ENCODE results near the gene TUT7. TPM values are rescaled to one million over a fixed set of nuclear protein-coding genes. Genes with fewer than 3 reads are reported as not detected.

TUT7 gene
- total RNA-seq, 2 experiments from 2014 or later = 29.2 to 43.4 TPM

DNA sequence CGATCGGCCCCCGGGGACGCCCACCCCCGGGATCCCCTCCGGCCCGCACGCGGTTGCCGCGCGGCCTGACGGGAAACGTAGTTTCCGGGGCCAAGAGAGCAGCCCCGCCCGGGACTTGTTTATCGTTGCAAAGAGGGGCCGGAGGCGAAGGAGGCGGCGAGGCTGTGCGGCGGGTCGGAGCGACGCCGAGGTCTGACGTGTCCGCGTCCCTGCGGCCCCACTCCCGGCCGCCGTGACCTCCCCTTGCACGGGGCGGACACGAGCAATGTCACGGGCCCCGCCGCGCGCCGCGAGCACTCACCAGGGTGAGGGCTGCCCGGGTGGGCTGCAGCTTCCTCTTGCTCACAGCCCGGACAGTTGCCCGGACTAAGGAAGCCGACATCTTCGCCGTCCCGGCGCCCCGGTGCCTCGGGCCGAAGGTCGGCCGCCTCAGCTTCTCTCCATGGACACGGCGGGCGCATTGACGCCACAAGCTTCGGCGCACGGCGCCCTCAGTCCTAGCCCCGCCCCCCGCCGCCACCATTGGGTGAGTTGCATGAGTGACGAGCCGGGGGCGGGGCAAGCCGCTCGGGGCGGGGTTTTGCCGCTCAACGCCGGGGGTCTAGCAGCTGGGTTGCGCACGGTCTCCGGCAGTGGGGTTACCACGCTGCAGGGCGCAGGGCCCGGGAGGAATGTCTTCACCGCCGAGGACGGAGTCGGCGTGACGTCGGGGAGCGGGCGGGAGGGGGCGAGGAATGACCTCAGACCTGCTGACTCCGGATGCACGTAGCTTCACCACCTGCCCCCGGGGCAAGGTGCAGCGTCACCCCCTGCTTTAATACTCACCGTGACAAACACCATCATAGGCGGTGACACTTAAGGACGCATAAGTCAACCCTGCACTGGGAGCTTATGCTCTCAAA lies 71.9 kb downstream of the TUT7 start, which contains the start of gene ISCA1:
ISCA1 (minus strand) TSS at position 462 of the 902 bp plus-strand sequence; CDS start at position 382, 80 bp downstream.
- Histone ChIP-seq H3K4me2 (ENCODE audit: low read length) (peak within 1 kb of the TSS; percentile 91), H4K20me1 (ENCODE audit: insufficient read depth, low read length) (peaks cover 18% of the 10 kb centered on the region), H3K27ac (ENCODE audit: low read depth, low read length, poor library complexity, severe bottlenecking) (peak within 1 kb of the TSS; percentile 76), H3K4me1 (ENCODE audit: insufficient read depth, low read length, poor library complexity, severe bottlenecking) (peaks cover 33% of the 10 kb centered on the region), H3K36me3 (ENCODE audit: insufficient read depth, low read length) (peaks cover 20% of the 10 kb centered on the region), H2AFZ (ENCODE audit: low read length) (peak within 1 kb of the TSS; percentile 95), H3K4me3 (ENCODE audit: low read depth, low read length, poor library complexity, severe bottlenecking) (peak within 1 kb of the TSS; percentile 89), H3K9me3 (ENCODE audit: low read length) (no peaks in the 10 kb centered on the region), H3K79me2 (ENCODE audit: insufficient read depth, low read depth, low read length) (peaks cover 44% of the 10 kb centered on the region), H3K9me2 (ENCODE audit: insufficient read depth, low read length) (no peaks in the 10 kb centered on the region)
- no peak for TF ChIP-seq EZH2phosphoT487 (IDR thresholded peaks at IDR 0.05; ENCODE audit: borderline replicate concordance, low read depth, low read length)
- TF ChIP-seq, protein P1, sequence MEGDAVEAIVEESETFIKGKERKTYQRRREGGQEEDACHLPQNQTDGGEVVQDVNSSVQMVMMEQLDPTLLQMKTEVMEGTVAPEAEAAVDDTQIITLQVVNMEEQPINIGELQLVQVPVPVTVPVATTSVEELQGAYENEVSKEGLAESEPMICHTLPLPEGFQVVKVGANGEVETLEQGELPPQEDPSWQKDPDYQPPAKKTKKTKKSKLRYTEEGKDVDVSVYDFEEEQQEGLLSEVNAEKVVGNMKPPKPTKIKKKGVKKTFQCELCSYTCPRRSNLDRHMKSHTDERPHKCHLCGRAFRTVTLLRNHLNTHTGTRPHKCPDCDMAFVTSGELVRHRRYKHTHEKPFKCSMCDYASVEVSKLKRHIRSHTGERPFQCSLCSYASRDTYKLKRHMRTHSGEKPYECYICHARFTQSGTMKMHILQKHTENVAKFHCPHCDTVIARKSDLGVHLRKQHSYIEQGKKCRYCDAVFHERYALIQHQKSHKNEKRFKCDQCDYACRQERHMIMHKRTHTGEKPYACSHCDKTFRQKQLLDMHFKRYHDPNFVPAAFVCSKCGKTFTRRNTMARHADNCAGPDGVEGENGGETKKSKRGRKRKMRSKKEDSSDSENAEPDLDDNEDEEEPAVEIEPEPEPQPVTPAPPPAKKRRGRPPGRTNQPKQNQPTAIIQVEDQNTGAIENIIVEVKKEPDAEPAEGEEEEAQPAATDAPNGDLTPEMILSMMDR (conservative IDR thresholded peaks at IDR 0.05; ENCODE audit: low read length) = no peak
- intact Hi-C loops (cut with micrococcal nuclease; ENCODE audit: unreplicated experiment) = loop anchor here (2.0 kb wide), 1 partner anchor 72 kb away; the partner anchor contains the start of gene TUT7
- ChIA-PET CTCF (ENCODE audit: unreplicated experiment) (no interaction called here), POLR2A (interaction anchor here (0.5 to 1.3 kb wide), 5 partner anchors 59 to 430 kb away, joined by 3 to 5 read pairs (median 3); no protein-coding TSS in a partner anchor)
- no TSS peak for BruUV-seq (replicated peaks)
- peak; percentile 95 for DNase-seq (ENCODE audit: low spot score)

GRCh38 chr9:86281593-86282076 lies 72.6 kb downstream of the TUT7 start:
- Histone ChIP-seq H3K4me1 (ENCODE audit: insufficient read depth, low read length, poor library complexity, severe bottlenecking) (peaks cover 27% of the 10 kb centered on the region), H3K9me3 (ENCODE audit: low read length) (no peaks in the 10 kb centered on the region), H3K79me2 (ENCODE audit: insufficient read depth, low read depth, low read length) (peaks cover 49% of the 10 kb centered on the region), H4K20me1 (ENCODE audit: insufficient read depth, low read length) (peaks cover 18% of the 10 kb centered on the region), H2AFZ (ENCODE audit: low read length) (peak overlapping the region; percentile 95; the same call in 1 of the 2 replicates), H3K27ac (ENCODE audit: low read depth, low read length, poor library complexity, severe bottlenecking) (peak overlapping the region; percentile 76), H3K4me2 (ENCODE audit: low read length) (peak overlapping the region; percentile 91), H3K36me3 (ENCODE audit: insufficient read depth, low read length) (peaks cover 20% of the 10 kb centered on the region), H3K9me2 (ENCODE audit: insufficient read depth, low read length) (no peaks in the 10 kb centered on the region), H3K4me3 (ENCODE audit: low read depth, low read length, poor library complexity, severe bottlenecking) (peak overlapping the region; percentile 89)
- no TSS peak for BruUV-seq (replicated peaks)
- intact Hi-C loops (cut with micrococcal nuclease; ENCODE audit: unreplicated experiment) = loop anchor here (2.0 kb wide), 1 partner anchor 73 kb away; the partner anchor contains the start of gene TUT7
- no peak for TF ChIP-seq EZH2phosphoT487 (IDR thresholded peaks at IDR 0.05; ENCODE audit: borderline replicate concordance, low read depth, low read length)
- TF ChIP-seq, protein P1 (conservative IDR thresholded peaks at IDR 0.05; ENCODE audit: low read length) = no peak
- no peak for DNase-seq (ENCODE audit: low spot score)
- ChIA-PET POLR2A (interaction anchor here (0.6 to 1.3 kb wide), 3 partner anchors 38 to 76 kb away, joined by 3 read pairs; no protein-coding TSS in a partner anchor), CTCF (ENCODE audit: unreplicated experiment) (no interaction called here)
